Liver (tissue), 9 donors: ENCODE measurements around the gene APOE. TPM values are rescaled to one million over a fixed set of nuclear protein-coding genes. Genes with fewer than 3 reads are reported as not detected.

ENCODE experiments used
- DNase-seq: peaks from one replicate; pipeline ENCODE4 v3.0.0-alpha.2; 2017; ENCODE audit warnings: low spot score
- H3K27ac ChIP-seq, 2 donors: one replicate each; pipeline ENCODE4 v1.7.0; 2013; ENCODE audit warnings: inconsistent platforms in 2 of 2, low read length in 2 of 2, control low read depth in 1 of 2, low read depth in 1 of 2, mild to moderate bottlenecking in 1 of 2
- H3K27me3 ChIP-seq, 4 donors: one replicate each; pipeline versions ENCODE4 v1.6.1 to v1.7.0; 2013; ENCODE audit warnings: low read length in 3 of 4, inconsistent platforms in 1 of 4, mild to moderate bottlenecking in 1 of 4, moderate library complexity in 1 of 4; ENCODE audit not compliant: control insufficient read depth in 4 of 4, insufficient read depth in 4 of 4
- H3K36me3 ChIP-seq, 4 donors: one replicate each; pipeline versions ENCODE4 v1.6.1 to v1.7.0; 2013; ENCODE audit warnings: low read length in 3 of 4, mild to moderate bottlenecking in 3 of 4, low read depth in 1 of 4, moderate library complexity in 1 of 4; ENCODE audit not compliant: control insufficient read depth in 4 of 4, insufficient read depth in 3 of 4
- H3K4me1 ChIP-seq, 4 donors: one replicate each; pipeline versions ENCODE4 v1.6.1 to v1.7.0; 2013; ENCODE audit warnings: low read length in 3 of 4, mild to moderate bottlenecking in 3 of 4, moderate library complexity in 1 of 4; ENCODE audit not compliant: control insufficient read depth in 4 of 4, insufficient read depth in 4 of 4
- H3K4me3 ChIP-seq, 3 donors: one replicate each; pipeline versions ENCODE4 v1.6.1 to v1.7.0; 2013; ENCODE audit warnings: low read length in 3 of 3, control low read depth in 1 of 3, low read depth in 1 of 3, mild to moderate bottlenecking in 1 of 3
- H3K9ac ChIP-seq, 2 donors: one replicate each; pipeline ENCODE4 v1.7.0; 2013; ENCODE audit warnings: low read length in 2 of 2, mild to moderate bottlenecking in 2 of 2, moderate library complexity in 2 of 2, control low read depth in 1 of 2, low read depth in 1 of 2
- H3K9me3 ChIP-seq, 4 donors: one replicate each; pipeline versions ENCODE4 v1.6.1 to v1.7.0; 2013; ENCODE audit warnings: low read length in 3 of 4; ENCODE audit not compliant: control insufficient read depth in 4 of 4
- CTCF ChIP-seq: fragments of 150-350 bp; IDR thresholded peaks from 2 replicates; pipeline ENCODE4 v1.5.1; 2017; ENCODE audit warnings: improper control_type of control experiment, low read depth, low read length; ENCODE audit not compliant: missing input control
- EGR1 ChIP-seq, 2 donors: IDR thresholded peaks; 2 replicates each; pipeline ENCODE4 v1.6.1; 2016 to 2018; ENCODE audit warnings: antibody characterized with exemption in 2 of 2, low read depth in 2 of 2
- FOXA1 ChIP-seq: IDR thresholded peaks from 2 replicates; pipeline ENCODE4 v1.6.1; 2016; ENCODE audit warnings: antibody characterized with exemption
- FOXA2 ChIP-seq: IDR thresholded peaks from 2 replicates; pipeline ENCODE4 v1.6.1; 2016; ENCODE audit warnings: antibody characterized with exemption
- GABPA ChIP-seq, 2 donors: IDR thresholded peaks in 1 of 2; conservative IDR thresholded peaks in 1 of 2; 2 replicates each; pipeline ENCODE4 v1.6.1; 2016; ENCODE audit warnings: antibody characterized with exemption in 2 of 2, mild to moderate bottlenecking in 1 of 2, moderate library complexity in 1 of 2
- HNF4A ChIP-seq, 2 donors: conservative IDR thresholded peaks; 2 replicates each; pipeline ENCODE4 v1.6.1; 2016; ENCODE audit warnings: antibody characterized with exemption in 2 of 2, mild to moderate bottlenecking in 2 of 2
- HNF4G ChIP-seq: IDR thresholded peaks from 2 replicates; pipeline ENCODE4 v1.6.1; 2016; ENCODE audit warnings: antibody characterized with exemption
- JUND ChIP-seq, 2 donors: IDR thresholded peaks; 2 replicates each; pipeline ENCODE4 v1.6.1; 2016; ENCODE audit warnings: antibody characterized with exemption in 2 of 2
- MAX ChIP-seq: IDR thresholded peaks from 2 replicates; pipeline ENCODE4 v1.6.1; 2016; ENCODE audit warnings: antibody characterized with exemption
- NR2F2 ChIP-seq: IDR thresholded peaks from 2 replicates; pipeline ENCODE4 v1.6.1; 2016; ENCODE audit warnings: antibody characterized with exemption
- RAD21 ChIP-seq, 2 donors: IDR thresholded peaks; 2 replicates each; pipeline ENCODE4 v1.6.1; 2016; ENCODE audit warnings: antibody characterized with exemption in 2 of 2, mild to moderate bottlenecking in 2 of 2
- REST ChIP-seq: IDR thresholded peaks from 2 replicates; pipeline ENCODE4 v1.6.1; 2016; ENCODE audit warnings: antibody characterized with exemption, mild to moderate bottlenecking
- RXRA ChIP-seq, 2 donors: IDR thresholded peaks; 2 replicates each; pipeline ENCODE4 v1.6.1; 2017 to 2018; ENCODE audit warnings: antibody characterized with exemption in 2 of 2, mild to moderate bottlenecking in 1 of 2
- TAF1 ChIP-seq: conservative IDR thresholded peaks from 2 replicates; pipeline ENCODE4 v1.6.1; 2016; ENCODE audit warnings: antibody characterized with exemption, mild to moderate bottlenecking
- WGBS: extraction: QIAGEN DNeasy Blood & Tissue Kit; methylation state at CpG from one replicate; pipeline ENCODE4 v1.1.7; 2013; 5-methylcytosine and 5-hydroxymethylcytosine counted together
- polyA plus RNA-seq, 2 donors: library from polyadenylated mRNA; stranded (reverse) in 1 of 2; unstranded in 1 of 2; fragments of 200-250 nt in 1 of 2; fragments of >200 nt in 1 of 2; fragmentation: Nextera tagmentation in 1 of 2; extraction: Ambion mirVana in 1 of 2; gene quantifications; one replicate each; pipeline versions ENCODE4 v1.2.1 to v1.2.3, GENCODE V29; 2013 to 2015
- total RNA-seq, 2 donors: library from RNA; depleted of rRNA; stranded (reverse); fragments of >200 nt; gene quantifications; one replicate each; pipeline ENCODE4 v1.2.3, GENCODE V29; 2014
- TF ChIP-seq, protein P1 (sequence below): IDR thresholded peaks from 2 replicates; pipeline ENCODE4 v1.6.1; 2016; ENCODE audit warnings: antibody characterized with exemption
- donor health status: healthy.
- donor health status: healthy.
- donor health status: healthy.
- donor health status: healthy.
- donor health status: healthy.

APOE gene
- total and polyA plus RNA-seq, 4 donors = 1,884 to 5,263 (median 3,713) TPM

GRCh38 chr19:44951179-44952159, 45.9 kb downstream of the APOE start:
- Histone ChIP-seq H3K9ac (peak overlapping the region in 1 of 2 donors; percentile 60), H3K4me3 (no peak overlapping the region), H3K9me3 (no peaks in the 10 kb centered on the region), H3K4me1 (peaks cover 0 to 69% (median 55%) of the 10 kb centered on the region in 4 donors), H3K27ac (peak overlapping the region; percentile 68 to 78), H3K27me3 (no peaks in the 10 kb centered on the region), H3K36me3 (no peaks in the 10 kb centered on the region)
- peak; percentile 66 for DNase-seq
- WGBS = 39% methylated on average over 13 of the region's 13 CpGs
- no peak for TF ChIP-seq HNF4G
- TF ChIP-seq RXRA (IDR thresholded peaks at IDR 0.05) = peak; percentile 11 to 55
- TF ChIP-seq, protein P1, sequence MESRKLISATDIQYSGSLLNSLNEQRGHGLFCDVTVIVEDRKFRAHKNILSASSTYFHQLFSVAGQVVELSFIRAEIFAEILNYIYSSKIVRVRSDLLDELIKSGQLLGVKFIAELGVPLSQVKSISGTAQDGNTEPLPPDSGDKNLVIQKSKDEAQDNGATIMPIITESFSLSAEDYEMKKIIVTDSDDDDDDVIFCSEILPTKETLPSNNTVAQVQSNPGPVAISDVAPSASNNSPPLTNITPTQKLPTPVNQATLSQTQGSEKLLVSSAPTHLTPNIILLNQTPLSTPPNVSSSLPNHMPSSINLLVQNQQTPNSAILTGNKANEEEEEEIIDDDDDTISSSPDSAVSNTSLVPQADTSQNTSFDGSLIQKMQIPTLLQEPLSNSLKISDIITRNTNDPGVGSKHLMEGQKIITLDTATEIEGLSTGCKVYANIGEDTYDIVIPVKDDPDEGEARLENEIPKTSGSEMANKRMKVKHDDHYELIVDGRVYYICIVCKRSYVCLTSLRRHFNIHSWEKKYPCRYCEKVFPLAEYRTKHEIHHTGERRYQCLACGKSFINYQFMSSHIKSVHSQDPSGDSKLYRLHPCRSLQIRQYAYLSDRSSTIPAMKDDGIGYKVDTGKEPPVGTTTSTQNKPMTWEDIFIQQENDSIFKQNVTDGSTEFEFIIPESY = peak; percentile 10
- TF ChIP-seq RAD21 (IDR thresholded peaks at IDR 0.05) = peak; percentile 85 to 86
- TF ChIP-seq JUND (IDR thresholded peaks at IDR 0.05) = peak in 1 of 2 donors; percentile 14
- peak in 1 of 2 donors; percentile 13 for TF ChIP-seq EGR1 (IDR thresholded peaks at IDR 0.05; ENCODE audit: low read depth in 2 of 2)
- peak; percentile 82 for TF ChIP-seq CTCF
- TF ChIP-seq HNF4A (conservative IDR thresholded peaks at IDR 0.05) = peak; percentile 5 to 40
- peak; percentile 10 for TF ChIP-seq REST
- TF ChIP-seq FOXA1 = no peak

- H3K4me1 ChIP-seq = peaks cover 0 to 68% (median 60%) of the 10 kb centered on the region in 4 donors
- peak overlapping the region; percentile 88 to 98 for H3K27ac ChIP-seq
- no peak for DNase-seq
- peak overlapping the region; percentile 92 to 96 (median 93) for H3K4me3 ChIP-seq
- H3K9ac ChIP-seq = peak overlapping the region; percentile 85 to 98
- no peaks in the 10 kb centered on the region for H3K36me3 ChIP-seq
- 35% methylated on average over 13 of the region's 13 CpGs for WGBS
- no peaks in the 10 kb centered on the region for H3K27me3 ChIP-seq
- H3K9me3 ChIP-seq = no peaks in the 10 kb centered on the region
- no peak for TF ChIP-seq JUND (IDR thresholded peaks at IDR 0.05)
- TF ChIP-seq RXRA (IDR thresholded peaks at IDR 0.05) = no peak
- TF ChIP-seq, protein P1 = no peak
- no peak for TF ChIP-seq TAF1
- TF ChIP-seq HNF4G = no peak
- no peak for TF ChIP-seq MAX
- TF ChIP-seq RAD21 (IDR thresholded peaks at IDR 0.05) = no peak
- no peak for TF ChIP-seq EGR1 (IDR thresholded peaks at IDR 0.05; ENCODE audit: low read depth in 2 of 2)
- no peak for TF ChIP-seq HNF4A (conservative IDR thresholded peaks at IDR 0.05)
- TF ChIP-seq FOXA2 = no peak
- TF ChIP-seq NR2F2 = no peak
- no peak for TF ChIP-seq GABPA (IDR thresholded peaks at IDR 0.05 in 1 of 2, conservative IDR thresholded peaks at IDR 0.05 in 1 of 2)
These were observed 48.7 kb downstream of the APOE start for GRCh38 chr19:44954278-44954648.
